B cell (primary cell): ENCODE data around the gene CPNE4. TPM values are rescaled to one million over a fixed set of nuclear protein-coding genes. Genes with fewer than 3 reads are reported as not detected.

Source experiments
- ATAC-seq: fragments of 200-7000 bp; cut with Tn5 transposase; one replicate; pipeline ENCODE4 v1.10.0; 2021; ENCODE audit warnings: low read depth, mild to moderate bottlenecking, moderate number of reproducible peaks, moderate library complexity
- CTCF ChIA-PET: fragments of 350-600 bp; sonication (Branson Sonifier 250); formaldehyde crosslinking; loops from one replicate; lab custom pipeline; 2021; ENCODE audit warnings: antibody characterized with exemption, inconsistent platforms; lab: Charles Lee
- POLR2A ChIA-PET: fragments of 350-600 bp; sonication (Branson Sonifier 250); formaldehyde crosslinking; loops from one replicate; lab custom pipeline; 2021; ENCODE audit warnings: antibody characterized with exemption; lab: Charles Lee
- DNase-seq: peaks from one replicate; pipeline ENCODE4 v3.0.0; 2013
- H2AFZ ChIP-seq: 2 replicates; pipeline ENCODE4 v1.6.1; 2012; ENCODE audit warnings: mild to moderate bottlenecking, low read depth, low read length; ENCODE audit not compliant: insufficient read depth, poor library complexity, severe bottlenecking
- H3K27ac ChIP-seq, 2 donors: 1 replicate in 1 of 2; 2 replicates in 1 of 2; pipeline ENCODE4 v1.5.1; 2012 to 2013; ENCODE audit warnings: low read length in 2 of 2, mild to moderate bottlenecking in 2 of 2, moderate library complexity in 1 of 2
- H3K27me3 ChIP-seq, 4 experiments: fragments of 200-600 bp in 1 of 4; sonication (generic) in 1 of 4; replicated peaks in 1 of 4; 1 replicate in 2 of 4; 2 replicates in 2 of 4; pipeline versions ENCODE4 v1.6.1 to v1.7.0; 2013 to 2016; ENCODE audit warnings: low read length in 3 of 4, mild to moderate bottlenecking in 2 of 4, mixed read lengths in 1 of 4, moderate library complexity in 1 of 4; ENCODE audit not compliant: insufficient read depth in 4 of 4, control insufficient read depth in 3 of 4; ENCODE audit errors: control extremely low read depth in 1 of 4
- H3K36me3 ChIP-seq, 2 experiments: replicated peaks in 1 of 2; 1 replicate in 1 of 2; 2 replicates in 1 of 2; pipeline versions ENCODE4 v1.6.1 to v1.7.1; 2013; ENCODE audit warnings: low read length in 1 of 2; ENCODE audit not compliant: insufficient read depth in 2 of 2, control insufficient read depth in 1 of 2; ENCODE audit errors: control extremely low read depth in 1 of 2, extremely low read depth in 1 of 2
- H3K4me1 ChIP-seq, 2 donors: fragments of 200-600 bp in 1 of 2; sonication (generic) in 1 of 2; 1 replicate in 1 of 2; 2 replicates in 1 of 2; pipeline versions ENCODE4 v1.5.1 to v1.6.1; 2013 to 2017; ENCODE audit warnings: low read length in 2 of 2; ENCODE audit not compliant: control insufficient read depth in 2 of 2, insufficient read depth in 2 of 2
- H3K4me2 ChIP-seq: replicated peaks from 2 replicates; pipeline ENCODE3; 2012; ENCODE audit warnings: mild to moderate bottlenecking, low read depth, low read length; ENCODE audit not compliant: poor library complexity, severe bottlenecking
- H3K4me3 ChIP-seq, 5 experiments: fragments of 200-600 bp in 1 of 5; sonication (generic) in 1 of 5; 1 replicate in 3 of 5; 2 replicates in 2 of 5; pipeline versions ENCODE4 v1.5.1 to v1.7.0; 2011 to 2016; ENCODE audit warnings: low read length in 4 of 5, mild to moderate bottlenecking in 4 of 5, low read depth in 2 of 5, control low read depth in 1 of 5, moderate library complexity in 1 of 5; ENCODE audit not compliant: insufficient read depth in 1 of 5; ENCODE audit errors: control extremely low read depth in 1 of 5, extremely low read depth in 1 of 5
- H3K79me2 ChIP-seq: fragments of 200-600 bp; sonication (generic); one replicate; pipeline ENCODE4 v1.6.0; 2016; ENCODE audit warnings: low read length; ENCODE audit not compliant: control insufficient read depth, insufficient read depth
- H3K9ac ChIP-seq: fragments of 200-600 bp; sonication (generic); 2 replicates; pipeline ENCODE4 v1.6.1; 2017; ENCODE audit warnings: mild to moderate bottlenecking, low read length, moderate library complexity
- H3K9me3 ChIP-seq, 3 donors: one replicate each; pipeline versions ENCODE4 v1.6.1 to v1.7.1; 2013; ENCODE audit warnings: low read length in 2 of 3; ENCODE audit not compliant: control insufficient read depth in 2 of 3, insufficient read depth in 1 of 3; ENCODE audit errors: control extremely low read depth in 1 of 3
- H4K20me1 ChIP-seq: 2 replicates; pipeline ENCODE4 v1.6.0; 2012; ENCODE audit warnings: mild to moderate bottlenecking, low read length; ENCODE audit not compliant: insufficient read depth, control insufficient read depth, poor library complexity, severe bottlenecking
- H3K27ac Mint-ChIP-seq: one replicate; pipeline ENCODE4 v1.8.0; 2021; ENCODE audit warnings: mixed read lengths
- H3K27me3 Mint-ChIP-seq: one replicate; pipeline ENCODE4 v1.8.0; 2021; ENCODE audit warnings: mixed read lengths
- H3K4me1 Mint-ChIP-seq: one replicate; pipeline ENCODE4 v1.8.0; 2021; ENCODE audit warnings: mixed read lengths
- H3K4me3 Mint-ChIP-seq: one replicate; pipeline ENCODE4 v1.8.0; 2021; ENCODE audit warnings: mixed read lengths
- H3K9me3 Mint-ChIP-seq: one replicate; pipeline ENCODE4 v1.8.0; 2022; ENCODE audit warnings: mixed read lengths; ENCODE audit not compliant: insufficient read depth
- EZH2 ChIP-seq: IDR thresholded peaks from 2 replicates; pipeline ENCODE4 v1.6.1; 2012; ENCODE audit warnings: borderline replicate concordance, low read depth, mild to moderate bottlenecking, moderate library complexity, low read length; ENCODE audit not compliant: insufficient read depth, poor library complexity, severe bottlenecking
- WGBS: methylation state at CpG from one replicate; pipeline ENCODE4 v1.1.5; 2013; ENCODE audit warnings: missing lambda C conversion rate; ENCODE audit not compliant: insufficient coverage; 5-methylcytosine and 5-hydroxymethylcytosine counted together
- intact Hi-C: fragments of 100-400 bp; cut with micrococcal nuclease; formaldehyde crosslinking; loops from one replicate; pipeline ENCODE4 v1.10.0; 2022
- polyA plus RNA-seq: library from polyadenylated mRNA; depleted of rRNA; stranded (reverse); fragments of >200 nt; gene quantifications from 2 replicates; pipeline ENCODE4 v1.2.3, GENCODE V29; 2012
- total RNA-seq, 2 donors: library from RNA; stranded (reverse); fragments of 120-200 nt in 1 of 2; gene quantifications; 1 replicate in 1 of 2; 2 replicates in 1 of 2; pipeline versions ENCODE4 v1.2.3 to v1.2.4, GENCODE V29; 2013 to 2022
- TF ChIP-seq, protein P1 (sequence below): fragments of 200-600 bp; IDR thresholded peaks from one replicate; pipeline ENCODE4 v1.8.0; 2022; ENCODE audit warnings: antibody characterized with exemption, mild to moderate bottlenecking

Gene CPNE4
- total and polyA plus RNA-seq, 2 donors (not counting 1 experiment from before 2014, with no cell fraction given) = not detected

DNA sequence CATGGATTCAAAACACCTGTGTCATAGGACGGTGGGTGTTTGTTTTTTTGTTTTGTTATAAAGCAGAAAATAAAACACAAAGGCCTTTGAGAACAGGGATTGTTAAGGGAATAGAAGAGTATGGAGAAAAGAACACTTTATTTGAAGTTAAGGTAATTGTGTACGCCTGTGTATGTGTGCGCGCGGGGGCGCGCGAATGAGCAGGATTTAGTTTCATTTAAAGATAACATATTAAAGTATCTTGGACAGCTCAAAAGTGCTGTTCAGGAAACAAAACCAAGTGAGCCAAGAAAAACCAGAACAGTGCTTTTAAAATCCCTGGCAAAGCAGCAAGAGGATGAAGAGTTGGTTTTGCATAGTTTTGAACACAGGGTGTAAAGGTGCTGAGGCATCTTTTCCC lies 1.9 kb downstream of the CPNE4 start:
- Histone ChIP-seq H4K20me1 (no peaks in the 10 kb centered on the region), H3K9ac (no peak overlapping the region), H3K27ac (no peak overlapping the region), H3K36me3 (no peaks in the 10 kb centered on the region), H3K27me3 (peaks cover 0 to 31% (median 20%) of the 10 kb centered on the region in 4 experiments), H3K79me2 (no peaks in the 10 kb centered on the region), H3K4me3 (no peak overlapping the region), H3K4me2 (no peak overlapping the region), H2AFZ (no peak overlapping the region), H3K4me1 (no peaks in the 10 kb centered on the region), H3K9me3 (peaks cover 0 to 13% (median 0%) of the 10 kb centered on the region in 3 donors)
- ATAC-seq = no peak
- H3K9me3 Mint-ChIP-seq = no peaks in the 10 kb centered on the region
- POLR2A ChIA-PET = no interaction called here
- intact Hi-C loops = no loop called here
- H3K4me1 Mint-ChIP-seq = peaks cover 8% of the 10 kb centered on the region
- H3K27me3 Mint-ChIP-seq = peaks cover 73% of the 10 kb centered on the region
- TF ChIP-seq EZH2 = no peak
- TF ChIP-seq, protein P1, sequence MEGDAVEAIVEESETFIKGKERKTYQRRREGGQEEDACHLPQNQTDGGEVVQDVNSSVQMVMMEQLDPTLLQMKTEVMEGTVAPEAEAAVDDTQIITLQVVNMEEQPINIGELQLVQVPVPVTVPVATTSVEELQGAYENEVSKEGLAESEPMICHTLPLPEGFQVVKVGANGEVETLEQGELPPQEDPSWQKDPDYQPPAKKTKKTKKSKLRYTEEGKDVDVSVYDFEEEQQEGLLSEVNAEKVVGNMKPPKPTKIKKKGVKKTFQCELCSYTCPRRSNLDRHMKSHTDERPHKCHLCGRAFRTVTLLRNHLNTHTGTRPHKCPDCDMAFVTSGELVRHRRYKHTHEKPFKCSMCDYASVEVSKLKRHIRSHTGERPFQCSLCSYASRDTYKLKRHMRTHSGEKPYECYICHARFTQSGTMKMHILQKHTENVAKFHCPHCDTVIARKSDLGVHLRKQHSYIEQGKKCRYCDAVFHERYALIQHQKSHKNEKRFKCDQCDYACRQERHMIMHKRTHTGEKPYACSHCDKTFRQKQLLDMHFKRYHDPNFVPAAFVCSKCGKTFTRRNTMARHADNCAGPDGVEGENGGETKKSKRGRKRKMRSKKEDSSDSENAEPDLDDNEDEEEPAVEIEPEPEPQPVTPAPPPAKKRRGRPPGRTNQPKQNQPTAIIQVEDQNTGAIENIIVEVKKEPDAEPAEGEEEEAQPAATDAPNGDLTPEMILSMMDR = no peak
- no peak overlapping the region for H3K27ac Mint-ChIP-seq
- no CpG with 5 or more reads among the region's 8 CpGs for WGBS
- no peak for DNase-seq
- H3K4me3 Mint-ChIP-seq = no peak overlapping the region
- CTCF ChIA-PET = no interaction called here

DNA sequence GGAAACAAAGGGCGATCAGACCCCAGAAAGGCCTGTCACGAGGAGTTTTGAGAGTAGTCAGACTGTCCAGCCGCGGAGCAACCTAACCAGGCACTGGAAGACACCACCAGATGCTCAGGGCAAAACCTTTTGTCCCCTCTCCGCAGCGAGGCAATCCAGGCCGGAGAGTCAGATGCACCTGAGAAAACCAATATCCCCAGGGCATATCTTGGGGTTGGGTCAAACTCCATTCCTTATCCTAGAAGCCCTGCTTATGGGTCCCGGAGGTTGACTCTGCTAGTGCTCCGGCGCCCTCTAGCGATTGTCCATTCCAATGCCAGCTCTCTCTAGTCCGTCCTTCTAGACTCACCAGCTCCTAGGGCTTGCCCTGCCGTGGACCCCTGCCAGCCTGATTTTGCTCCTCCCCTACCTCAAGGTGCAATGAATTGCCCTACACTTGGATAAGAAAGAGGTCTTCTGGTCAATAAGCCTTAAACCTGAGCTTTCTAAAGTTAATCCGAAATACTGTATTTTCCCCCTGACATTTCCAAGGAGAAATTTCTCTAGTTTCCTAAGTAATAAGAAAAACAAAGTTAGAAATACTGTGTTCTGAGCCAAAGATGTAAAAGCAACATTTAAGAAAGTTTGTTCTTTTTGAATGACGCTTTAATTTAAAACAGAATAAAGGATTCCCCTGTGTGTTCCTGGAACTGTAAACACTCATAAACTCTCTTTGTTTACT lies 5.5 kb downstream of the CPNE4 start:
- Histone ChIP-seq H3K4me1 (no peaks in the 10 kb centered on the region), H3K4me2 (no peak overlapping the region), H3K27me3 (peaks cover 0 to 12% (median 7%) of the 10 kb centered on the region in 4 experiments), H4K20me1 (no peaks in the 10 kb centered on the region), H3K4me3 (no peak overlapping the region), H2AFZ (no peak overlapping the region), H3K9me3 (peaks cover 0 to 4% (median 0%) of the 10 kb centered on the region in 3 donors), H3K79me2 (no peaks in the 10 kb centered on the region), H3K36me3 (no peaks in the 10 kb centered on the region), H3K9ac (no peak overlapping the region), H3K27ac (no peak overlapping the region)
- ATAC-seq (no peak), DNase-seq (peak; percentile 32)
- WGBS = 36% methylated on average over 10 of the region's 15 CpGs
- no peak for TF ChIP-seq EZH2
- TF ChIP-seq, protein P1 = peak; percentile 58
- Mint-ChIP-seq H3K27me3 (peaks cover 49% of the 10 kb centered on the region), H3K4me3 (no peak overlapping the region), H3K27ac (no peak overlapping the region), H3K4me1 (peaks cover 2% of the 10 kb centered on the region), H3K9me3 (no peaks in the 10 kb centered on the region)
- ChIA-PET POLR2A (no interaction called here), CTCF (interaction anchor here (1.0 to 2.1 kb wide), 3 partner anchors 10 to 996 kb away, joined by 6 to 12 read pairs (median 11); no protein-coding TSS in a partner anchor)
- intact Hi-C loops = no loop called here
